ENCODE results near the gene SNAPC3.

SNAPC3 gene

GRCh38 chr9:15484802-15485201 is 62.1 kb downstream of the SNAPC3 start:
- intact Hi-C loops (cut with DNase I; ENCODE audit: low total_unique reads): no loop called here

GRCh38 chr9:15485836-15486666 is 63.4 kb downstream of the SNAPC3 start:
- Histone ChIP-seq H3K4me1 (peaks cover 0 to 13% (median 0%) of the 10 kb centered on the region in 4 donors), H3K27me3 (no peaks in the 10 kb centered on the region), H3K9me3 (no peaks in the 10 kb centered on the region), H3K36me3 (peaks cover 3 to 35% (median 17%) of the 10 kb centered on the region in 3 donors), H3K27ac (peak overlapping the region in 1 of 2 donors; percentile 16), H3K4me3 (no peak overlapping the region)
- DNase-seq: no peak
- TF ChIP-seq, protein P1, sequence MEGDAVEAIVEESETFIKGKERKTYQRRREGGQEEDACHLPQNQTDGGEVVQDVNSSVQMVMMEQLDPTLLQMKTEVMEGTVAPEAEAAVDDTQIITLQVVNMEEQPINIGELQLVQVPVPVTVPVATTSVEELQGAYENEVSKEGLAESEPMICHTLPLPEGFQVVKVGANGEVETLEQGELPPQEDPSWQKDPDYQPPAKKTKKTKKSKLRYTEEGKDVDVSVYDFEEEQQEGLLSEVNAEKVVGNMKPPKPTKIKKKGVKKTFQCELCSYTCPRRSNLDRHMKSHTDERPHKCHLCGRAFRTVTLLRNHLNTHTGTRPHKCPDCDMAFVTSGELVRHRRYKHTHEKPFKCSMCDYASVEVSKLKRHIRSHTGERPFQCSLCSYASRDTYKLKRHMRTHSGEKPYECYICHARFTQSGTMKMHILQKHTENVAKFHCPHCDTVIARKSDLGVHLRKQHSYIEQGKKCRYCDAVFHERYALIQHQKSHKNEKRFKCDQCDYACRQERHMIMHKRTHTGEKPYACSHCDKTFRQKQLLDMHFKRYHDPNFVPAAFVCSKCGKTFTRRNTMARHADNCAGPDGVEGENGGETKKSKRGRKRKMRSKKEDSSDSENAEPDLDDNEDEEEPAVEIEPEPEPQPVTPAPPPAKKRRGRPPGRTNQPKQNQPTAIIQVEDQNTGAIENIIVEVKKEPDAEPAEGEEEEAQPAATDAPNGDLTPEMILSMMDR (IDR thresholded peaks at IDR 0.05): peak; percentile 44 to 55
- intact Hi-C loops (cut with DNase I; ENCODE audit: low total_unique reads): no loop called here

More at GRCh38 chr9:15484802-15485201, 62.1 kb downstream of the SNAPC3 start:
- H3K4me1 ChIP-seq: peaks cover 0 to 25% (median 0%) of the 10 kb centered on the region in 4 donors
- TF ChIP-seq, protein P1 (IDR thresholded peaks at IDR 0.05): no peak
- H3K4me3 ChIP-seq: no peak overlapping the region
- no peaks in the 10 kb centered on the region for H3K9me3 ChIP-seq
- DNase-seq: no peak
- H3K36me3 ChIP-seq: peaks cover 3 to 35% (median 17%) of the 10 kb centered on the region in 3 donors
- no peak overlapping the region for H3K27ac ChIP-seq
- no peaks in the 10 kb centered on the region for H3K27me3 ChIP-seq

DNA sequence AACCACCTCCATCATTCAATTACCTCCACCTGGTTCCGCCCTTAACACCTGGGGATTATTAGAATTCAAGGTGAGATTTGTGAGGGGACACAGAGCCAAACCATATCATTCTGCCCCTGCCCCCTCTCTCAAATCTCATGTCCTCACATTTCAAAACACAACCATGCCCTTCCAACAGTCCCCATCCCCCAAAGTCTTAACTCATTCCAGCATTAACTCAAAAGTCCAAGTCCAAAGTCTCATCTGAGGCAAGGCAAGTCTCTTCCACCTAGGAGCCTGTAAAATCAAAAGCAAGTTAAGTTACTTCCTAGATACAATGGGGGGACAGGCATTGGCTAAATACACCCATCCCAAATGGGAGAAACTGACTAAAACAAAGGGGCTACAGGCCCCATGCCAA is 69.3 kb downstream of the SNAPC3 start:
- Histone ChIP-seq H3K27ac (no peak overlapping the region), H3K27me3 (no peaks in the 10 kb centered on the region), H3K4me1 (peaks cover 0 to 17% (median 2%) of the 10 kb centered on the region in 4 donors), H3K36me3 (peaks cover 6 to 26% (median 18%) of the 10 kb centered on the region in 3 donors), H3K9me3 (no peaks in the 10 kb centered on the region), H3K4me3 (no peak overlapping the region)
- no peak for DNase-seq
- TF ChIP-seq, protein P1 (IDR thresholded peaks at IDR 0.05): no peak
- intact Hi-C loops (cut with DNase I; ENCODE audit: low total_unique reads): no loop called here

DNA sequence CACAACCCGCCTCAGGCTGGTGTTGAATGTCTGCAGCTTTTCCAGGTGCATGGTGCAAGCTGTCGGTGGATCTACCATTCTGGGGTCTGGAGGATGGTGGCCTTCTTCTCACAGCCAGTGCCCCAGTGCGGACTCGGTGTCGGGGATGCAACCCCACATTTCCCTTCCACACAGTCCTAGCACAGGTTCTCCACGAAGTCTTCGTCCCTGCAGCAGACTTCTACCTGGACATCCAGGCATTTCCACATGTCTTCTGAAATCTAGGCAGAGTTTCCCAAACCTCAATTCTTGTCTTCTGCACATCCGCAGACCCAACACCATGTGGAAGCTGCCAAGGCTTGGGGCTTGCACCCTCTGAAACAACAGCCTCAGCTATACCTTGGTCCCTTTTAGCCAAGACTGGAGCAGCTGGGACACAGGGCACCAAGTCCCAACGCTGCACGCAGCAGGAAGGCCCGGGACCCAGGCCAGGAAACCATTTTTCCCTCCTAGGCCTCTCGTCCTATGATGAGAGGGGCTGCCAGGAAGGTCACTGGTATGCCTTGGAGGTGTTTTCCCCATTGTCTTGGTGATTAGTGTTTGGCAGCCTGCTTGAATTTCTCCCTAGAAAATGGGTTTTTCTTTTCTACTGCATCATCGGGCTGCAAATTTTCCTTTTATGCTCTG is 69.9 kb downstream of the SNAPC3 start:
- TF ChIP-seq, protein P1 (IDR thresholded peaks at IDR 0.05): no peak
- intact Hi-C loops (cut with DNase I; ENCODE audit: low total_unique reads): no loop called here
- peaks cover 6 to 22% (median 18%) of the 10 kb centered on the region in 3 donors for H3K36me3 ChIP-seq

GRCh38 chr9:15498246-15498995 is 75.7 kb downstream of the SNAPC3 start:
- DNase-seq: no peak
- Histone ChIP-seq H3K4me1 (peaks cover 0 to 27% (median 2%) of the 10 kb centered on the region in 4 donors), H3K27me3 (no peaks in the 10 kb centered on the region), H3K9me3 (no peaks in the 10 kb centered on the region), H3K4me3 (no peak overlapping the region), H3K36me3 (peaks cover 2 to 6% (median 3%) of the 10 kb centered on the region in 3 donors), H3K27ac (no peak overlapping the region)
- TF ChIP-seq, protein P1 (IDR thresholded peaks at IDR 0.05): no peak
- intact Hi-C loops (cut with DNase I; ENCODE audit: low total_unique reads): no loop called here

More for the DNA sequence above, 69.9 kb downstream of the SNAPC3 start:
- Histone ChIP-seq H3K27me3 (no peaks in the 10 kb centered on the region), H3K27ac (no peak overlapping the region), H3K4me3 (no peak overlapping the region), H3K4me1 (peaks cover 0 to 22% (median 2%) of the 10 kb centered on the region in 4 donors), H3K9me3 (no peaks in the 10 kb centered on the region)
- DNase-seq: no peak

Data from tibial artery (tissue), 4 donors.